K562 (cell line): Measurements from ENCODE around the gene MYPN. TPM values are rescaled to one million over a fixed set of nuclear protein-coding genes. Genes with fewer than 3 reads are reported as not detected.

Experiments used
- E2F6 ChIP-seq, 2 experiments: IDR thresholded peaks; 2 replicates each; pipeline ENCODE4 v1.6.1; 2011; ENCODE audit warnings: borderline replicate concordance in 1 of 2, control low read depth in 1 of 2, low read depth in 1 of 2, low read length in 1 of 2, mild to moderate bottlenecking in 1 of 2, mixed read lengths in 1 of 2, moderate library complexity in 1 of 2; ENCODE audit not compliant: insufficient read depth in 1 of 2, insufficient read length in 1 of 2, poor library complexity in 1 of 2, severe bottlenecking in 1 of 2; ENCODE audit errors: extremely low read depth in 1 of 2
- NKRF ChIP-seq: fragments of 450-650 bp; IDR thresholded peaks from 2 replicates; pipeline ENCODE4 v1.6.1; 2016; ENCODE audit warnings: borderline replicate concordance
- ZNF318 ChIP-seq, 2 experiments: fragments of 450-650 bp; IDR thresholded peaks; 2 replicates each; pipeline ENCODE4 v1.6.1; 2016; ENCODE audit warnings: mild to moderate bottlenecking in 2 of 2, borderline replicate concordance in 1 of 2, low read depth in 1 of 2, moderate library complexity in 1 of 2
- polyA plus RNA-seq, 8 experiments: library from polyadenylated mRNA; depleted of rRNA in 4 of 8; stranded (reverse) in 5 of 8; unstranded in 3 of 8; fragments of >200 nt; fragmentation: Nextera tagmentation in 2 of 8; fragmentation: Illumina TruSeq in 1 of 8; extraction: Ambion mirVana in 2 of 8; extraction: Trizol in 1 of 8; gene quantifications; 2 replicates each; pipeline versions ENCODE4 v1.2.1 to v1.2.3, GENCODE V29; 2011 to 2014; ENCODE audit warnings: inconsistent platforms in 1 of 8, missing spikeins in 1 of 8
- total RNA-seq, 7 experiments: library from RNA; depleted of rRNA in 6 of 7; stranded (reverse); fragments of >200 nt in 6 of 7; fragmentation: Illumina TruSeq in 2 of 7; extraction: Trizol in 2 of 7; gene quantifications; 2 replicates each; pipeline versions ENCODE4 v1.2.1 to v1.2.3, GENCODE V29; 2011 to 2021; ENCODE audit warnings: low replicate concordance in 1 of 7

The MYPN gene
- total and polyA plus RNA-seq, 9 of the 15 experiments (the other 6 are each of a cell fraction or from before 2014, with no cell fraction given) = not detected

GRCh38 chr10:68109331-68109730, at the start of gene MYPN (continued):
- TF ChIP-seq E2F6 (IDR thresholded peaks at IDR 0.05; ENCODE audit: borderline replicate concordance in 1 of 2, extremely low read depth in 1 of 2, insufficient read depth in 1 of 2, insufficient read length in 1 of 2, low read depth in 1 of 2, low read length in 1 of 2, poor library complexity in 1 of 2, severe bottlenecking in 1 of 2) = no peak
- TF ChIP-seq ZNF318 (IDR thresholded peaks at IDR 0.05; ENCODE audit: borderline replicate concordance in 1 of 2, low read depth in 1 of 2) = no peak
- TF ChIP-seq NKRF = no peak
